Ishikawa (cell line): ENCODE results near the gene SDR42E1.

Experiments
- CEBPB ChIP-seq: IDR thresholded peaks from 2 replicates; pipeline ENCODE4 v1.6.1; 2012
- CREB1 ChIP-seq: IDR thresholded peaks from 2 replicates; pipeline ENCODE4 v1.6.1; 2012; ENCODE audit warnings: low read depth
- EGR1 ChIP-seq: IDR thresholded peaks from 2 replicates; pipeline ENCODE4 v1.6.1; 2012
- EP300 ChIP-seq: IDR thresholded peaks from 2 replicates; pipeline ENCODE4 v1.6.1; 2012; ENCODE audit warnings: borderline replicate concordance
- FOXM1 ChIP-seq: IDR thresholded peaks from 2 replicates; pipeline ENCODE4 v1.6.1; 2012; ENCODE audit warnings: low read depth, borderline replicate concordance
- NFIC ChIP-seq: IDR thresholded peaks from 2 replicates; pipeline ENCODE4 v1.6.1; 2012
- RAD21 ChIP-seq: IDR thresholded peaks from 2 replicates; pipeline ENCODE4 v1.6.1; 2012; ENCODE audit warnings: low read depth
- REST ChIP-seq: IDR thresholded peaks from 2 replicates; pipeline ENCODE4 v1.6.1; 2012; ENCODE audit warnings: low read depth, mild to moderate bottlenecking
- TAF1 ChIP-seq: IDR thresholded peaks from 2 replicates; pipeline ENCODE4 v1.6.1; 2012; ENCODE audit warnings: low read depth, mild to moderate bottlenecking
- TCF12 ChIP-seq: IDR thresholded peaks from 2 replicates; pipeline ENCODE4 v1.6.1; 2012; ENCODE audit warnings: low read depth
- TEAD4 ChIP-seq: IDR thresholded peaks from 2 replicates; pipeline ENCODE4 v1.6.1; 2012
- YY1 ChIP-seq: IDR thresholded peaks from 2 replicates; pipeline ENCODE4 v1.6.1; 2012; ENCODE audit warnings: low read depth
- ZBTB7A ChIP-seq: IDR thresholded peaks from 2 replicates; pipeline ENCODE4 v1.6.1; 2012; ENCODE audit warnings: low read depth
- TF ChIP-seq, protein P1 (sequence below): IDR thresholded peaks from 2 replicates; pipeline ENCODE4 v1.6.1; 2012
- TF ChIP-seq, protein P2 (sequence below): IDR thresholded peaks from 2 replicates; pipeline ENCODE4 v1.6.1; 2012

The SDR42E1 gene

DNA sequence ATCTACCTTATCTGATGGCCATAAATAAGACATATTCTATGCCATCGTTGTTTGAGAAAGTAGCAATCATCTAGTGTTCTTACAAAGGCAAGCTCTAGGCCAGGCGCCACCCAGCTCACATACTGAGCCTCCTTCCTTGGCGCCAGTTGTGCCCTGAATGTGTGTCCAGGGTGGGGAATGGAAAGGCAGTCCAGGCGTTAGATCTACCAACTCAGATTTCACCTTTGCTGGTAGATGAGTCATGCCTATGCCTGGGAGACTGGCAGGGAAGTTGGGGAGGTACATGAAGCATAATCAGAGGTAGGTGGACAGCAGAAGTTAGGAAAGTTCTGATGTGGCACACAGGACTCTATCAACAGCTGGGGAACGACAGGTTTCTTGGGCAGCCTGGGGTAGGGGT, 23.6 kb downstream of the SDR42E1 start:
- no peak for TF ChIP-seq REST
- TF ChIP-seq, protein P1, sequence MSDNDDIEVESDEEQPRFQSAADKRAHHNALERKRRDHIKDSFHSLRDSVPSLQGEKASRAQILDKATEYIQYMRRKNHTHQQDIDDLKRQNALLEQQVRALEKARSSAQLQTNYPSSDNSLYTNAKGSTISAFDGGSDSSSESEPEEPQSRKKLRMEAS, result no peak

- TF ChIP-seq EGR1 (no peak), CREB1 (no peak), TEAD4 (no peak), TAF1 (no peak), NFIC (no peak), CEBPB (no peak), EP300 (no peak), ZBTB7A (no peak), RAD21 (no peak), REST (no peak), FOXM1 (no peak), TCF12 (no peak), YY1 (no peak)
- TF ChIP-seq, protein P1, result no peak
- TF ChIP-seq, protein P2, sequence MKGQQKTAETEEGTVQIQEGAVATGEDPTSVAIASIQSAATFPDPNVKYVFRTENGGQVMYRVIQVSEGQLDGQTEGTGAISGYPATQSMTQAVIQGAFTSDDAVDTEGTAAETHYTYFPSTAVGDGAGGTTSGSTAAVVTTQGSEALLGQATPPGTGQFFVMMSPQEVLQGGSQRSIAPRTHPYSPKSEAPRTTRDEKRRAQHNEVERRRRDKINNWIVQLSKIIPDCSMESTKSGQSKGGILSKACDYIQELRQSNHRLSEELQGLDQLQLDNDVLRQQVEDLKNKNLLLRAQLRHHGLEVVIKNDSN, result no peak
Measured at GRCh38 chr16:81987121-81987520, 24.1 kb downstream of the SDR42E1 start.

DNA sequence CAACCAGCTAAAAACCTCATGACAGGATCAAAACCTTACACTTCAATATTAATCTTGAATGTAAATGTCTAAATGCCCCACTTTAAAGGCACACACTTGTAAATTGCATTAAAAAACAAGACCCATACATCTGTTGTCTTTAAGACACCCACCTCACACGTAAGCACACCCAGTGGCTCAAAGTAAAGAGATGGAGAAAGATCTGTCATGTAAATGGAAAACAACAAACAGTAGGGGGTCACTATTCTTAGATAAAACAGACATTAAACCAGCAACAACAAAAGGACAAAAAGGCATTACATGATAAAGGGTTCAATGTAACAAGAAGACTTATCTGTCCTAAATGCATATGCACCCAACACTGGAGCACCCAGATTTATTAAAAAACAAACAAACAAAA, 35.6 kb downstream of the SDR42E1 start:
- no peak for TF ChIP-seq EGR1
- no peak for TF ChIP-seq EP300
- TF ChIP-seq, protein P1, result no peak

DNA sequence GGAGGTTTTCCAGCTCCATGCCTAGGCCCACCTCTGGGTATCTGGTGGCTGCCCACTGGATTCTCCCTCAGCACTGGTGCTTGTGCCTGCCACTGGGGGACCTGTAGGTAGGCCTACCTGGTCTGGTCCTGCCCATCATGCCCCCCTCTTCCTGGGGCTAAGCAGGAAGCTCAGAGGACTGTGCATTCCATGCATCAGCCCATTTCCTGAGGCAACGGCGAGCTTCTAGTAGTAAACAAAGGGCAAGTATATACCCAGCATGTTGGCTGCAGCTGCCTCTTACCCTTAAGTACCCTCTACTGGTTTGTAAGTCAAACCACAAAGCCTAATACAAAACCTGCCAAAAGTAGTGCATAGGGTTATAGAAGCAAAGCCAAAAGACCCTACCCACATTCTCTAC, 37.5 kb downstream of the SDR42E1 start:
- TF ChIP-seq TEAD4, result no peak
- no peak for TF ChIP-seq NFIC
- no peak for TF ChIP-seq YY1
- no peak for TF ChIP-seq EP300
- no peak for TF ChIP-seq REST
- no peak for TF ChIP-seq CEBPB
- TF ChIP-seq ZBTB7A, result no peak
- TF ChIP-seq CREB1, result no peak
- TF ChIP-seq TCF12, result no peak
- TF ChIP-seq, protein P2, result no peak
- TF ChIP-seq FOXM1, result no peak
- no peak for TF ChIP-seq TAF1
- TF ChIP-seq, protein P1, result no peak
- TF ChIP-seq EGR1, result no peak

GRCh38 chr16:81971853-81972252, 39.4 kb downstream of the SDR42E1 start:
- TF ChIP-seq EGR1, result no peak
- TF ChIP-seq TEAD4, result no peak
- TF ChIP-seq CREB1, result no peak
- TF ChIP-seq CEBPB, result no peak
- no peak for TF ChIP-seq TCF12
- no peak for TF ChIP-seq YY1
- TF ChIP-seq, protein P2, result no peak
- TF ChIP-seq NFIC, result no peak
- TF ChIP-seq ZBTB7A, result no peak
- TF ChIP-seq, protein P1, result no peak
- TF ChIP-seq EP300, result no peak
- no peak for TF ChIP-seq TAF1
- no peak for TF ChIP-seq RAD21
- no peak for TF ChIP-seq FOXM1
- TF ChIP-seq REST, result no peak
